HPDE6-E6E7 (cell line): ENCODE results near the gene MRAS.
"Not testable (repeated sequence)": the region's sequence is repeated elsewhere in the genome, so short reads cannot be mapped to it uniquely, and the experiment has no call there.

Experiments used
- DNase-seq: peaks from one replicate; pipeline ENCODE4 v3.0.0; 2011; ENCODE audit warnings: missing footprints; ENCODE audit errors: extremely low spot score

Gene MRAS

DNA sequence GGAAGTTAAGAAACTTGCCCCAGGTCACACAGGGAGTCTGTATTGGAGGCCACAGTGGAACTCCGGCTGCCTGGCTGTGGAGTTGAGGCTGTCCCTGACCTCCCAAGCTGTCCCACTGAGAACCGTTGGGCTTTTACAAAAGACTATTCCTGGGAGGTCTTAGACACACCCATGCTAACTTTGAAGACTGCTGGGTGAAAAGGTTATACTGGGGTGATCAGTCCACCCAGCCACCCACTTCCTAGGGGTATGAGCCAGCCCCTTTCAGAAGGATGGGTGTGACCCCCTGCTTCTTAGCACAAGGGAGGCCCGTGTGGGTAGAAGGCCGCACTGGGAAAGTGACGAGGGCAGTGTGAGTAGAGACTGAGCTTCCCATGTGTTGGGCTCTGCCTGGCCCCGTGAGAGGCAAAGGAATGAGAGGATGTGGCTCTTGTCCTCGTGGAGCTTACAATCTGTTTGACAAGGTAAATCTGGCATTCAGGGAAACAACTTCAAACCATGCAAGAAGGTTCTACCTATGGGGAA, 19.0 kb downstream of the MRAS start:
- no peak for DNase-seq

DNA sequence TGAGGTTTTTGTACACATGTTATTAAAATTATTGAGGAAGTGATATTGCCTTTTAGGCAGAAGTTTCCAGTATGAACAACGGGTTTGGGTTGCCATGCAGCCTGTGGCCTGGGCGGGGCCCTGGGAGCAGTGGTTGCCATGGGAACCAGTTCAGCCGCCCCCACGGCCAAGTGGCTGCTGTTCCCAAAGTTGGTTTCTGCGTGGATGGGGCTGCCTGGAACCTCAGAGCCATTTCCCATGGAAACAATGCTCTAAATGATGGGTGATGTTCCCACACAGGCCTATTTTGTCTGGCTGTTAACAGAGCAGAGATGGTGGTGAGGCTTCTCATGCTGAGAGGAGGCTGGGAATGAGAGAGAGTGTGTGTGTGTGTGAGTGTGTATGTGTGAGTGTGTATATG, 19.5 kb downstream of the MRAS start:
- no peak for DNase-seq

DNA sequence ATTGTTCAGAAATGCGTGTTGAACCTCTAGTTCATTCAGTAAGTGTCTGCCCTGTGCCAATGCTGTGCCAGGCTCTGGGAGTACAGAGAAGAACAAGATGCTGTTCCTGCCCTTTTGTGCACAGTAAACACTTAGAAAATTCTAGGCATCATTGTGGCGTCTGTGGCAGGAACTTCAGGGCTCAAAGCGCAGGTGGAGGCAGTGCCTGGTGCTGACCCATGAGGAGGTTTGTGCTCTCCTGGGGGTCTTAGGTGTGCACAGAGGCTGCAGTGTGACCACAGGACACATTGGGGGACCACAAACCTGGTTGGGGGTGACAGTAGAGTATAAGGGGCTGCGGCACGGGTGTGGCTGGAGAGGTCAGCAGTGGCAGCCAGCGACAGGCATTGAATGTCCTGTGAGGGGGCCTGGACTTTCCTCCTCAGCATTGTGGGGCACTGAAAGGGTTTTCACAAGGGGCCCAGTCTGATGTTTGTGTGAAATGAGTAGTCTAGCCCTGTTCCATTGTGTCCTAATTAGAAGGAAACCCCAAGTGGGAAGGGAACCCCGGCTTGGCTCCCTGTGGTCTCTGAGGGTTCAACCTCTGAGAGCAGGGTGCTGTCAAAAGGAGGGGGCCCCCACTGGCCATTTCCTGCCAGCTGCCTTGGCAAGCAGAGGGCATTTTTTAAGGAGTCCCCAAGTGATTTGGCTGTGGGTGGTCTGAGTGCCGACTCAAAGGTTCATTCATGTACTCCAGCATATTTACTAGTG, 20.9 kb downstream of the MRAS start:
- no peak for DNase-seq

DNA sequence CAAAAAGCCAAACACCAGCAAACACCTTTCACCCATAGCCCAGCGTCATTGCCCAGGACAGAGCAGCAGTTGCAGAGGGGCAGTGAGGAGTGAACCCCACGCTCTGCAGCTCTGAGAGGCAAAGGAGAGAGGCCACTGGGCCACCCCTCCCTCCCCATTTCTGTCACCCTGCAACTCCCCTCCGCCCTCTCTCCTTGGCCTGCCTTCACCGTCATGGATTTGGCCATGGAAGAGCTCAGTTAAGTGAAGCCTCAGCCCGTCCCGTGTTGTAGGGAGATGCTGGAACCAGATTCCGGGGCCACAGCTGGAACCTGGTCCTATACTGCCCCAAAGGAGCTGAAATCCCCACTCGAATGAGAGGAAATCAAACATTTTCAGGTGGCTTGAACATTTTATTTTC, 21.9 kb downstream of the MRAS start:
- no peak for DNase-seq

DNA sequence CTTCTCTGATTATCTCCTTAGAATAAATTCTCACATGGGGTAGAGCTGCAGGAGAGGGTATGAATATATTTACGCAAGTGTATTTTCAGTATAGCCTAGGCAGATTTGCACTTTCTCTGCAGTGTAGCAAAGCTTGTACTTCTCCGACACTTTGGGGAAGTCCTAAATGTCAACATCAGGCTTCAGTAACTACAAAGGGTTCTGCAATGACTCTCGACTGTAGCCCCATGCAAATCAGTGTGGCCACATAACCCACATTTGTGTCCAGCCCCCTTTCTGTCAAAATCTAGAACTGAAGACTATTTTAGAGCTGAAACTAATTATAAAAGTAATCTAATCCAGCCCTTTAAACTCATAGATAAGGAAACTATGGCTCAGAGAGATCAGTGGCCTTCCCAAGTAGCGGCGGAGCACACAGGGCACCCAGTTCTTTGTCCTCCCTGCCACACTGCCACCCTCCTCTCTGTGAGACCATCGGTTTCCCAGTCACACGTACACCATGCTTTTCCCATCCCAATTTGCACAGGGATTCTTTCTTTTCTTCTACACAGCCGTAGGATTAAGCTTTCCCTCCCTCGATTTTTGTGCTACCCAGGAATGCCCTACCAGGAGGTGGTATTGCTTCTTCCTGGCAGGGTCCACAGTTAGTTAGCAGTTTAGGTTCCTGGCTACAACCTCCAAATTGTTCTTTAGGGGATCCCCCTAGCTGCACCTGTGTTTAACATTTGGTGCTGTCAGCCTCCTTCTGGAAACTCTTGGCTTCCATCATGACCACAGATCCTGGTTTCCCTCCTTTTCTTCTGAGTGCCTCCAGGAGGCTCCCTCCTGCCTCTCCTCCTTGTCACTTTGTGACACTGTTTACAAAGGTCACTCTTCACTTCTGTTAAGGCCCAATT, 22.9 kb downstream of the MRAS start:
- no peak for DNase-seq

DNA sequence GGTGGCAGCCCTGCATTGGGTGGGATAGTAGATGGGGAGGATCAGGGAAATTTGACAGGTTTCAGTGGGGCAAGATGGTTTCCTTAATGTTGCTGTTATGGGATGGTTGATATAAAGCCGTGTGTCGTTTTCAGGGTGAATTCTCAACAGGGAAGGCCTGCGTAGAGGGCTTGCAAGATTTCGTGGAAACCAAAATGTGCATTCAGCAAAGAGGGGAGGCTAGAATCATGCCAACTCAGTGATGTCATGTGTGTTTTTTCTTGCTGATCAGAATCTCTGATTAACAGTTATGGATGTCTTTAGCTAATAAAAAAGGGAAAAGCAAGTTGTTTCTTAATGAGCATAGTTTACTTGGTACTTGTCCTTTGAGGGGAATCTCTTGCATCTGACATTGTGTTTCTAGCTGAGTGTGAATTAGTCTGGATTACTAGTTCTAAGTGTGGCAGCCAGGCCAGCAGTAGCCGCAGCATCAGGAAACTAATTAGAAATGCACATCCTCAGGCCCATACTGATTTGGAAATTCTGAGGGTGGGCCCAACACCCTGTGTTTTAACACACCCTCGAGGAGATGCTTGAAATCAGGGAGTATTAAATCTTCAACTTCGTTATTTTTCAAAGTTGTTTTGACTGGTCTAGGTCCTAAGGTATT, 24.8 kb downstream of the MRAS start:
- no peak for DNase-seq

DNA sequence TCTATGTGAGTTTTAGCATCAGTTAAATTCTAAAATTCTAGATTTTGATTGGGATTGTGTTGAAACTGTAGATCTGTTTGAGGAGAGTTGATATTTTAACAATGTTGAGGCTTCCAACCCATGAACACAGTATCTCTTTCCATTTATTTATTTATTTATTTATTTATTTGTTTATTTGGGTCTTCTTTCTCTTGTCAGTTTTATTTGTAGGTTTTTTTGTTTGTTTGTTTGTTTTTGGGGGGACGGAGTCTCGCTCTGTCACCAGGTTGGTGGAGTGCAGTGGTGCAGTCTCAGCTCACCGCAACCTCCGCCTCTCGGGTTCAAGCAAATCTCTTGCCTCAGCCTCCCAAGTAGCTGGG, 25.3 kb downstream of the MRAS start:
- no peak for DNase-seq

DNA sequence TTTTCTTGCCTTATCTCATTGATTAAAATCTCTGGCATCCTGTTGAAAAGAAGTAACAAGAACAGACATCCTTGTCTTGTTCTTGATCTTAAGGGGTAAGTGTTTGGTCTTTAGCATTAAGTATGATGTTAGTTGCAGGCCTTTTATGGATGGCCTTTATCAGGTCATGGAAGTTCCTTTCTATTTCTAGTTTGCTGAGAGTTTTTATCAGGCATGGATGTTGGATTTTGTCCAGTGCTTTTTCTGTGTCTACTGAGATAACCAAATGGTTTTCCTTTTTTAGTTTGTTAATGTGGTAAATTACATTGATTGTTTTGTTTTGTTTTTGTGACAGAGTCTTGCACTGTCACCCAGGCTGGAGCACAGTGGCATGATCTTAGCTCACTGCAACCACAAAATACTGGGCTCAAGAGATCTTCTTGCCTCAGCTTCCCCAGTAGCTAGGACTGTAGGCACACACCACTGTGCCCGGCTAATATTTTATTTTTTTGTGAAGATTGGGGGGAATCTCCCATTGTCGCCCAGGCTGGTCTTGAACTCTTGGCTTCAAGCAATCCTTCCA, 26.3 kb downstream of the MRAS start:
- no peak for DNase-seq

DNA sequence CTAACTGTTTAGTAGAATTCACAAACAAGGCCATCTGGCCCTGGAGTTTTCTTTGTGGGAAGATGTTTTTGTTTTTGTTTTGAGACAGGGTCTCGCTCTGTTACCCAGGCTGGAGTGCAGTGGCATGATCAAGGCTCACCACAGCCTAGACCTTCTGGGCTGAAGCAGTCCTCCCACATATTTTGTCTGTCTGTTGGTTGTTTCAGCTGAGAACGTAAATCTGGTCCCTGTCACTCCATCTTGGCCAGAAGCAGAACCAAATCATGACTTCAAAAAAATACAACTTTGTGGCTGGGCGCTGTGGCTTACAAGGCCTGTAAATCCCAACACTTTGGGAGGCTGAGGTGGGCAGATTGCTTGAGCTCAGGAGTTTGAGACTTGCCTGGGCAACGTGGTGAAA, 27.1 kb downstream of the MRAS start:
- no peak for DNase-seq

DNA sequence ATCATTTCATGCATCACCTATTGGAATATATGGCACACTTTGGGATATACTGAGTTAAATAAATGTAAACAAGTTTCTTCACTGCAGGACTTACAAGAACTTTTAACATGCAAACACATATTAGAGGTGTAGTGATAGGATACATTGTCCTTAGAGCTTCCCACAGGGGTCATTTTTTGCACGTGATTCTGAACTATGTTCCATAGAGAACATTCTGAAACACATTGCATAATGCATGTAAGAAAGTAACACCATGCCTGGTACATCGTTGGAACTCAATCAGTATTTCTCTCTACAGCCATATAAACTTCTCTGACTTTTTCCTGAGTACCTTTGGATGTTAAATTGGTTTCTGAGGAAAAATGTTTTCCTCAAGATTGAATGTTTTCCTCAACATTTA, 28.3 kb downstream of the MRAS start:
- DNase-seq, result no peak

DNA sequence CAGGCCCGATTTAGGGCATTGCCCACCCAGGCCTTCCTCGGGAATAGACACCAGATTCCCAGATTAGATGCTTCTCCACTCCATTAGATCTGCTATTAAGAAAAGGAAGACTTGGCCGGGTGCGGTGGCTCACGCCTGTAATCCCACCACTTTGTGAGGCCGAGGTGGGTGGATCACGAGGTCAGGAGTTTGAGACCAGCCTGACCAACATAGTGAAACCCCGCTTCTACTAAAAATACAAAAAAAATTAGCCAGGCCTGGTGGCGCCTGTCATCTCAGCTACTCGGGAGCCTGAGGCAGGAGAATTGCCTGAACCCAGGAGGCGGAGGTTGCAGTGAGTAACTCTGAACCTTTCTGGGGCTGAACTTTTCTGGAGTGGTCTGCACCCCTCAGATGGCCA, 28.8 kb downstream of the MRAS start:
- DNase-seq, result not testable (repeated sequence)

DNA sequence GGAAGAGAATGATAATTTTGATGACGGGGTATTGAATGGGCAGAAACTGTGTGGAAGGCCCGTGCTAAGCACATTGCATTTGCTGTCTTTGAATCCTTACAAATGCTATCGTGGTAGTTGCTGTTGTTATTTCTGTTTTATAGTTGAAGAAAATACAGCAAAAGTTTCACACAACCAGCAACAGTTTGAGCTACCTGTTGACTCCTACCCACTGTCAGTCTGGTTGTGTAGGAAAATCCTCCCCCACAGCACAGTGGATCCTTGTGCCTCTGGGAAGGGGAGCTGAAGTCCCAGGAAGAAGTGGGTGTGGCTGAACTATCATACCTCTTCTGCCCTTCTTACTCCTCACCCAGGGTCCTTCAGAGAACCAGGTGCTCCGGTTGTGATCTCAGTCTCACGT, 29.4 kb downstream of the MRAS start:
- DNase-seq, result no peak

DNA sequence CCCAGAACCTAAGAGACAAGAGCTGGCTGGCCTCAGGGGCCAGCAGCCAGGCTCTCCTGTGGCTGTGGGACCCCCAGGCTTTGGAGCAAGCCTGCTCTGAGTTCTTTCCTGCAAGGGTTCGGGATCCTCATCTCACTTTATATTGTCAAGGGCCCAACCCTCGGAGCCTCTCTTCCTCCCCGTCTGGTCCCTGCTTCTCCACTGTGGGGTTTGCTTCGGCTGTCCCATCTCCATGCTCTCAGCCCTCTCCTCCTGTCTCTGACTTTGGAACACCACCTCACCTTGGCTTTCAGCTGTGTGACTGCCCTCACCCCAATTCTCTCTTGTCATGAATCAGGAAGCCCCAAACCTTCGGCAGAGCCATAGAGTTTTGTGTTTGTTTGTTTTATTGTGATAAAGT, 30.0 kb downstream of the MRAS start:
- no peak for DNase-seq

DNA sequence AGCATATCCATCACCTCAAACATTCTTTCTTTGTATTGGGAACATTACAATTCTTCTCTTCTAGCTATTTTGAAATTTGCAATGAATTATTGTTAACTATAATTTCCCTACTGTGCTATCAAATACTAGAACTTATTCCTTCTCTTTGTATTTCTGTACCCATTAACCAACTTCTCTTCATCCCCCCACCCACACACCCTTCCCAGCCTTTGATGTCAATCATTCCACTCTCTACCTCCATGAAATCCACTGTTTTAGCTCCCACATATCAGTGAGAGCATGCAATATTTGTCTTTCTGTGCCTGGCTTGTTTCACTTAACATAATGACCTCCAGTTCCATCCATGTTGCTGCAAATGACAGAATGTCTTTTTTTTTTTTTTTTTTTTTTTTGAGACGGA, 30.6 kb downstream of the MRAS start:
- DNase-seq, result no peak

DNA sequence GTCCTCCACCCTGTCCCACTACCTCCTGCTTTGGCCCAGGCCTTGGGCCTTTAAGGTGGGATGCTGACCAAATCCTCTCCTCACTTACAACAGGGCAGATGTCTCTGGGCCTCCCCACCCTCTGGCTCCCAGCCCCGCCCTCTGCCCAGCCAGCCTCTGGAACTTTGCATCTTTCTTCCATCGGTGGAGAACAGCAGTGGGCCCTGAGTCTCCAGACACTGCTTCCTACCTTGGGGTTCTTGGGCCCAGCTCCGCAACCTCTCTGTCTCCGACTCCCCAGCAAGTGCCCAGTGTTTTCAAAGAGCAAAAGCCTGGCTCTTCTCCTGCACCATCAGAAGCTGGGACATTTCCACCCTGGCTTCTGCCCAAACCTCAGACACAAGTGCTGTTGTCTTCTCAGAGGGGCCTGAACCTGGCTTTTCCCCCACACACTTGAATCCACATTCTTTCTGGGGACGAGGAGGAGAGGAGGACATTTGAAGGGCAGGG, 33.1 kb downstream of the MRAS start:
- DNase-seq, result no peak

DNA sequence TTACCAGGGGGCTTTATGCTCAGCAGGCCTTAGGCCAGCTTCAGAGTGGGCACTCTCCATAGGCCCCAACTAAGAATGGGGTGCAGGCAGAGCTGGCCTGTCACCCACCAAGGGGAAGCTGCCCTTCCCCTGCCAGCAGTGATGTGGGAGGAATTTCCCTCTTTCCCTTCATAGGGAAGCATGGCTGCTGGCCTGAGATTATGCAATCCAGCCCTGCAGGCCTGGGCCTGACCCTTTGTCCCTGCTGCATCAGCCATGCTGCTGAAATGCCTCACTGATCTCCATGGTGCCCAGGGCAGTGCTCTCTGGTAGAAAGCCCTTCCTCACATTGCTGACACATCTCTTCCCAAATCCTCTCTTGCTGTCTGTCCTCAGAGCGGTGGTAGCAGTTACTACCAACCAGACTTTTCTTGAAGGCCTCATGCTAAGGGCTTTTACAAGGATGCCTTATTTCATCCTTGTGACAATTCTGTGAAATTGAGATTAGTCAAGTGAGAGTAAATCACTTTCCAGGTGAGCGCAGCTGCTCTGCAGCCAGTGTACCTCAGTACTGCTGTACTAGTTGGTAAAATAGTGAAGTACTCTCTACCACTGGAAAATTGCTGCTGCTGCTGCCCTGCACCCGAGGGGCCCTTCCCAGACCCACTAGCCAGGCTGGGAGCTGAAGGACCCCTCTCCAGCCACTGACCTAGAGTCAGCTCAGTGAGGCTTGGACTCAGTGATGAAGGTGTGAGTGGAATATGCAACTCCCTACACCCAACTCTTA, 33.8 kb downstream of the MRAS start:
- peak; percentile 53 for DNase-seq

DNA sequence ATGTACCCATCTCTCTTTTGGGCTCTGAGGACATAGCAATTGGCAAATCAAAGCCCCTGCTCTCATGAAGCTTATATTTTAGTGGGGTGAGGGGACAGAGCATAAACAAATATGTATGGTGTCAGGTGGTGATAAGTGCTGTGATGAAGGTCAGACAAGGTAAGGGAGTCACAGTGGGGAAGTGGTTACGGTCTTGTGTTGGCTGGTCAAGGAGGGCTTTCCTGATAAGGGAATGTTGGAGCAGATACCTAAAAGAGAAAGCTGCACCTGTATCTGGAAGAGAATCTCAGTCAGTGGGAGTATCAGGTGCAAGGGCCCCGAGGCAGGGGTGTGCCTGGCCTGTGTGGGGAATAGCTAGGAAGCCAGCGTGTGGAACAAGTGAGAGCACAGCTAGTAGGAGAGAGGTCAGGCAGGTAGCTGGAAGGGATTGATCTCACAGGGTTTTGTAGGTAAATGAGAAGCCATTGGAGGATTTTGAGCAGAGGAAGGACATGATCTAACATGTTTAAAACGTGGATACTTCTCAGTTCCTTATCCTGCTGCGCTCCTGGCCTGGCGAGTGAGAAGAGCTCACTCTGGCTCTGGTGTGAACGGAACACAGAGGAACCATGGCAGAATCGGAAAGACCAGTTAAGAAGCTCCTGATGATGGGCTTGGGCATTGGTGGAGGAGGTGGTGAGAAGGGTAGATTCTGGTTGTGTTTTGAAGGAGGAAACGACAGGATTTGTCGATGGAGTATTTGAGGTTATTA, 35.5 kb downstream of the MRAS start:
- DNase-seq, result no peak

DNA sequence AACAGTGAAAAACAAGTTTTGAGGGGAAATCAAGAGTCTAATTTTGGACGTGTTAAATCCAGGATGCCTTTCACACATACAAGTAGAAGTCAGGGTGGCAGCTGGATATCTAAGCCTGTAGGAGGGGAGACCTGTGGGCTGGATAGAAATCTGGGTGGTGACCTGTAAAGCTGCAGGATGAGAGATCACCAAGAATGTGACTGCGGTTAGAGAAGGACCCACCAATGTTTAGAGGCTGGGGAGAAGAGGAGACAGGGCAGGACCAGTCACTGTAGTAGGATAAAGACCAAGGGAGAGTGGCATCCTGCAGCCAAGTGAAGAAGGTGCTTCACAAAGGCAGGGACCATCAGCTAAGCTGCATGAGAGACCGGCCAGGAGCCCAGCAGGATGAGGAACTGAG, 36.2 kb downstream of the MRAS start:
- no peak for DNase-seq

DNA sequence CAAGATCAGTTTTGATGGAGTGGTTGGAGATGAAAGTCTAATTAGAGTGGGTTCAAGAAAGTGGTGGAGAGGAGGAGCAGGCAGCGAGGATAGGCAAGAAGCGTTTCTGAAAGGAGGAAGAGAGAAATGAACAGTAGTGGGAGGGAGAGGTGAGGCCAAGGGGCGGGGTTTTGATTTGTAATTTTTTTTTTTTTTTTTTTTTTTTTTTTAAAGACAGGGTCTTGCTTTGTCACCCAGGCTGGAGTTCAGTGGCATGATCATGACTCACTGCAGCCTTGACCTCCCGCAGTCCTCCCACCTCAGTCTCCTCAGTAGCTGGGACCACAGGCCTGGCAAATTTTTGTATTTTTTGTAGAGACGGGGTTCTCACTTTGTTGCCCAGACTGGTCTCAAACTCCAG, 36.6 kb downstream of the MRAS start:
- DNase-seq, result no peak

DNA sequence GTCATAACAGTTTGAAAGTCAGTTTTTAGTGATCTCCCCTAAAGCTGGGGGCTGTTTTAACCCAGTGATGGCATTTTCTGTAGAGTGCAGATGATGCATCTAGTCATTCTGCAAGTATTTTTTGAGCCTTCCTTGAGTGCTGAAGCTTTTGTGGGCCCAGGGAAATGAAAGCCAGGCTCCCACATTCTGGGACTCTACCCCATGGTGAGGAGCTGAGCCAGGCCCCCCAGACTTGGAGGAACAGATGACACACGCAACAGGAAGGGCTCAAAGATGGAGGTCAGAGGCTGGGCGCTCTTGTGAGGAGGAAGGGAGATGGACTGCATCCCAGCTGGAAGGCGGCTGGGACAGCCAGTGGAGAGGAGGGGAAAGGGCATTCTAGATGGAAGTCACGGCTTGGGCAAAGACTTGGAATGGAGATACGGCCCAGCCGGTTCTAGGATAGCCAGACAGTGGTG, 40.8 kb downstream of the MRAS start:
- DNase-seq, result no peak
